WTC11 (cell line): ENCODE data around the gene WBP4.

Source experiments
- ATF1 ChIP-seq: sonication (generic); formaldehyde crosslinking; IDR thresholded peaks from 2 replicates; pipeline ENCODE4 v1.8.1; 2023; ENCODE audit warnings: mild to moderate bottlenecking, moderate library complexity, missing genetic modification reagents
- FOXJ3 ChIP-seq: sonication (generic); formaldehyde crosslinking; IDR thresholded peaks from 2 replicates; pipeline ENCODE4 v1.9.0; 2021; ENCODE audit warnings: missing genetic modification reagents, mild to moderate bottlenecking, borderline replicate concordance
- JUN ChIP-seq: sonication (generic); formaldehyde crosslinking; IDR thresholded peaks from 2 replicates; pipeline ENCODE4 v1.8.0; 2023; ENCODE audit warnings: mild to moderate bottlenecking, missing genetic modification reagents
- KAT7 ChIP-seq: sonication (generic); formaldehyde crosslinking; IDR thresholded peaks from 2 replicates; pipeline ENCODE4 v1.8.1; 2023; ENCODE audit warnings: missing genetic modification reagents, mild to moderate bottlenecking, borderline replicate concordance
- SMAD4 ChIP-seq: sonication (generic); formaldehyde crosslinking; IDR thresholded peaks from 2 replicates; pipeline ENCODE4 v1.8.0; 2022; ENCODE audit warnings: mild to moderate bottlenecking, missing genetic modification reagents
- TCF7 ChIP-seq: sonication (generic); formaldehyde crosslinking; IDR thresholded peaks from 2 replicates; pipeline ENCODE4 v1.8.0; 2022; ENCODE audit warnings: mild to moderate bottlenecking, low read depth, missing genetic modification reagents, moderate library complexity
- TF ChIP-seq, protein P1 (sequence below): fragments of 200-600 bp; IDR thresholded peaks from 2 replicates; pipeline ENCODE4 v1.8.0; 2022; ENCODE audit warnings: antibody characterized with exemption
- TF ChIP-seq, protein P2 (sequence below): sonication (generic); formaldehyde crosslinking; IDR thresholded peaks from 2 replicates; pipeline ENCODE4 v1.8.1; 2023; ENCODE audit warnings: mild to moderate bottlenecking, missing genetic modification reagents, moderate library complexity
- TF ChIP-seq, protein P3 (sequence below): sonication (generic); formaldehyde crosslinking; IDR thresholded peaks from 2 replicates; pipeline ENCODE4 v1.8.0; 2022; ENCODE audit warnings: mild to moderate bottlenecking, missing genetic modification reagents
- TF ChIP-seq, protein P4 (sequence below): sonication (generic); formaldehyde crosslinking; conservative IDR thresholded peaks from 2 replicates; pipeline ENCODE4 v1.8.1; 2023; ENCODE audit warnings: mild to moderate bottlenecking, low read depth, missing genetic modification reagents, moderate library complexity
- TF ChIP-seq, protein P5 (sequence below): sonication (generic); formaldehyde crosslinking; IDR thresholded peaks from 2 replicates; pipeline ENCODE4 v1.8.1; 2022; ENCODE audit warnings: mild to moderate bottlenecking, missing genetic modification reagents, moderate library complexity, borderline replicate concordance

DNA sequence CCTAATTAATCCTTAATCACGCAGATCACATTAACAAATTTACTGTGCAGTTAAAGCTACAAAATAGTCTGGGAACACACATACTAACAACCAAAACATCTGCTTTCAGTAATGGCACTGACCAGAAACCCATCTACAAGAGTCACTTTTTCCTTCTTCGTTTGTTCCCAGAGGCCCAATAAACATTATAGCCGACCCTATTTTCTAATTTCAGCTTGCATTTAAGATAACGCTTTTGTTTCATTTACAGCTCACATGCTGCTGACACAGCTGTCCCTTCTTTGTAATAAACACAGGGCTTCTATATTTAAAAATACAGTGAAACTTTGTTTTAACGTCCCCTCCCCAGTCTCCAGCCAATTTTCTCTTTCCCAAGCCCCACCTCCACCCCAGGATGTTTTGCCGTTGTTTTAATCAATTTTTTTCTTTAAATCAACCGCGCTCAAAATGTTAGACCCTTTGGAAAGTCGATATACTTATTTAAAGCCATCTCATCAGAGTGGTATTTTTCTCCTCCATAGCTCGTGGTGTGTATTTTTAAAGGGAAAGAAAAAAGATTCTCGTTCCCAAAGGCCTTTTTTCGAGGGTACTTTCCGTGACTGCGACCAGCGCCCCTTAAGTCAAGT is 1.7 kb upstream of the WBP4 start:
- TF ChIP-seq, protein P1, sequence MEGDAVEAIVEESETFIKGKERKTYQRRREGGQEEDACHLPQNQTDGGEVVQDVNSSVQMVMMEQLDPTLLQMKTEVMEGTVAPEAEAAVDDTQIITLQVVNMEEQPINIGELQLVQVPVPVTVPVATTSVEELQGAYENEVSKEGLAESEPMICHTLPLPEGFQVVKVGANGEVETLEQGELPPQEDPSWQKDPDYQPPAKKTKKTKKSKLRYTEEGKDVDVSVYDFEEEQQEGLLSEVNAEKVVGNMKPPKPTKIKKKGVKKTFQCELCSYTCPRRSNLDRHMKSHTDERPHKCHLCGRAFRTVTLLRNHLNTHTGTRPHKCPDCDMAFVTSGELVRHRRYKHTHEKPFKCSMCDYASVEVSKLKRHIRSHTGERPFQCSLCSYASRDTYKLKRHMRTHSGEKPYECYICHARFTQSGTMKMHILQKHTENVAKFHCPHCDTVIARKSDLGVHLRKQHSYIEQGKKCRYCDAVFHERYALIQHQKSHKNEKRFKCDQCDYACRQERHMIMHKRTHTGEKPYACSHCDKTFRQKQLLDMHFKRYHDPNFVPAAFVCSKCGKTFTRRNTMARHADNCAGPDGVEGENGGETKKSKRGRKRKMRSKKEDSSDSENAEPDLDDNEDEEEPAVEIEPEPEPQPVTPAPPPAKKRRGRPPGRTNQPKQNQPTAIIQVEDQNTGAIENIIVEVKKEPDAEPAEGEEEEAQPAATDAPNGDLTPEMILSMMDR: no peak
- TF ChIP-seq, protein P2, sequence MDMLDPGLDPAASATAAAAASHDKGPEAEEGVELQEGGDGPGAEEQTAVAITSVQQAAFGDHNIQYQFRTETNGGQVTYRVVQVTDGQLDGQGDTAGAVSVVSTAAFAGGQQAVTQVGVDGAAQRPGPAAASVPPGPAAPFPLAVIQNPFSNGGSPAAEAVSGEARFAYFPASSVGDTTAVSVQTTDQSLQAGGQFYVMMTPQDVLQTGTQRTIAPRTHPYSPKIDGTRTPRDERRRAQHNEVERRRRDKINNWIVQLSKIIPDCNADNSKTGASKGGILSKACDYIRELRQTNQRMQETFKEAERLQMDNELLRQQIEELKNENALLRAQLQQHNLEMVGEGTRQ: no peak
- TF ChIP-seq, protein P3, sequence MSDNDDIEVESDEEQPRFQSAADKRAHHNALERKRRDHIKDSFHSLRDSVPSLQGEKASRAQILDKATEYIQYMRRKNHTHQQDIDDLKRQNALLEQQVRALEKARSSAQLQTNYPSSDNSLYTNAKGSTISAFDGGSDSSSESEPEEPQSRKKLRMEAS: no peak
- TF ChIP-seq, protein P4, sequence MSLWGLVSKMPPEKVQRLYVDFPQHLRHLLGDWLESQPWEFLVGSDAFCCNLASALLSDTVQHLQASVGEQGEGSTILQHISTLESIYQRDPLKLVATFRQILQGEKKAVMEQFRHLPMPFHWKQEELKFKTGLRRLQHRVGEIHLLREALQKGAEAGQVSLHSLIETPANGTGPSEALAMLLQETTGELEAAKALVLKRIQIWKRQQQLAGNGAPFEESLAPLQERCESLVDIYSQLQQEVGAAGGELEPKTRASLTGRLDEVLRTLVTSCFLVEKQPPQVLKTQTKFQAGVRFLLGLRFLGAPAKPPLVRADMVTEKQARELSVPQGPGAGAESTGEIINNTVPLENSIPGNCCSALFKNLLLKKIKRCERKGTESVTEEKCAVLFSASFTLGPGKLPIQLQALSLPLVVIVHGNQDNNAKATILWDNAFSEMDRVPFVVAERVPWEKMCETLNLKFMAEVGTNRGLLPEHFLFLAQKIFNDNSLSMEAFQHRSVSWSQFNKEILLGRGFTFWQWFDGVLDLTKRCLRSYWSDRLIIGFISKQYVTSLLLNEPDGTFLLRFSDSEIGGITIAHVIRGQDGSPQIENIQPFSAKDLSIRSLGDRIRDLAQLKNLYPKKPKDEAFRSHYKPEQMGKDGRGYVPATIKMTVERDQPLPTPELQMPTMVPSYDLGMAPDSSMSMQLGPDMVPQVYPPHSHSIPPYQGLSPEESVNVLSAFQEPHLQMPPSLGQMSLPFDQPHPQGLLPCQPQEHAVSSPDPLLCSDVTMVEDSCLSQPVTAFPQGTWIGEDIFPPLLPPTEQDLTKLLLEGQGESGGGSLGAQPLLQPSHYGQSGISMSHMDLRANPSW (CRISPR knock-in tag): no peak
- TF ChIP-seq KAT7 (CRISPR knock-in tag) (no peak), FOXJ3 (no peak), JUN (CRISPR knock-in tag) (no peak), ATF1 (CRISPR knock-in tag) (no peak), SMAD4 (CRISPR knock-in tag) (no peak), TCF7 (CRISPR knock-in tag) (no peak)
- TF ChIP-seq, protein P5, sequence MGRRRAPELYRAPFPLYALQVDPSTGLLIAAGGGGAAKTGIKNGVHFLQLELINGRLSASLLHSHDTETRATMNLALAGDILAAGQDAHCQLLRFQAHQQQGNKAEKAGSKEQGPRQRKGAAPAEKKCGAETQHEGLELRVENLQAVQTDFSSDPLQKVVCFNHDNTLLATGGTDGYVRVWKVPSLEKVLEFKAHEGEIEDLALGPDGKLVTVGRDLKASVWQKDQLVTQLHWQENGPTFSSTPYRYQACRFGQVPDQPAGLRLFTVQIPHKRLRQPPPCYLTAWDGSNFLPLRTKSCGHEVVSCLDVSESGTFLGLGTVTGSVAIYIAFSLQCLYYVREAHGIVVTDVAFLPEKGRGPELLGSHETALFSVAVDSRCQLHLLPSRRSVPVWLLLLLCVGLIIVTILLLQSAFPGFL (CRISPR knock-in tag): no peak
